Measurements from ENCODE around the gene C4orf50.

DNA sequence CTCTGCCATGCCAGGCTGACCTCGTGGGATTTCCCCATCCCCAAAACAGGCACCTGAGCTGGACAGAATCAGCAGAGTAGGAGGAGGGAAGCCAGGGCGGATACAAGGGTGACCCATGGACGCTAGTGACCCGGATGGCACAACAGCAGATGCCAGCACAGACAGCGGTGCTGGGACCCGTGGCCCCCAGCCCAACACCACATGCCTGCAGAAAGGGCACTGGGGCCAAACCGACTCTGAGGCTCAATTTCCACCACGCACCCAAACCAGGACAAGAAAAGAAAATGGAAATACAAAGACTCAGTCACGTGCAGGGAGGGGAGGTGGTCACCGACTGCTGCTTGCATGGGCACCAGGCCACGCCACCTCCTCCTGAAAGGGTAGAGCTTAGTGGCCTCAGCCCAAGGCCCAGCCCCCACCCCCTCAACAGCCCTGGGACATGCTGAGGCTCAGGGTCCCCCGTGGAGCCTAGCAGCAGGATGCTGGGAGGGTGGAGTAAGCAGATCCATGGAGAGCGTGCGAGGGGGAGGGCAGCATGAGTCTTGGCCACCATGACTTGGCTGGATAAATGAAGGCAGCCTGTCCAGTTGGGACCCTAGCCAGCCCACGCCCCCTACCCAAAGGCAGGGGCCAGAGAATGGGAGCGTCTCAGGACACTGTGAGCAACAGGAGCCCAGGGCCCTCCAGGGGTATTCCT lies 47.7 kb downstream of the C4orf50 start:
- TF ChIP-seq, protein P1, sequence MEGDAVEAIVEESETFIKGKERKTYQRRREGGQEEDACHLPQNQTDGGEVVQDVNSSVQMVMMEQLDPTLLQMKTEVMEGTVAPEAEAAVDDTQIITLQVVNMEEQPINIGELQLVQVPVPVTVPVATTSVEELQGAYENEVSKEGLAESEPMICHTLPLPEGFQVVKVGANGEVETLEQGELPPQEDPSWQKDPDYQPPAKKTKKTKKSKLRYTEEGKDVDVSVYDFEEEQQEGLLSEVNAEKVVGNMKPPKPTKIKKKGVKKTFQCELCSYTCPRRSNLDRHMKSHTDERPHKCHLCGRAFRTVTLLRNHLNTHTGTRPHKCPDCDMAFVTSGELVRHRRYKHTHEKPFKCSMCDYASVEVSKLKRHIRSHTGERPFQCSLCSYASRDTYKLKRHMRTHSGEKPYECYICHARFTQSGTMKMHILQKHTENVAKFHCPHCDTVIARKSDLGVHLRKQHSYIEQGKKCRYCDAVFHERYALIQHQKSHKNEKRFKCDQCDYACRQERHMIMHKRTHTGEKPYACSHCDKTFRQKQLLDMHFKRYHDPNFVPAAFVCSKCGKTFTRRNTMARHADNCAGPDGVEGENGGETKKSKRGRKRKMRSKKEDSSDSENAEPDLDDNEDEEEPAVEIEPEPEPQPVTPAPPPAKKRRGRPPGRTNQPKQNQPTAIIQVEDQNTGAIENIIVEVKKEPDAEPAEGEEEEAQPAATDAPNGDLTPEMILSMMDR (IDR thresholded peaks at IDR 0.05) = no peak
- no peak for TF ChIP-seq POLR2A (IDR thresholded peaks at IDR 0.05)
- no peak for TF ChIP-seq EP300 (IDR thresholded peaks at IDR 0.05)
- TF ChIP-seq POLR2AphosphoS5 (IDR thresholded peaks at IDR 0.05) = no peak

Measured in suprapubic skin (tissue), 4 donors.